Testis (tissue), 2 donors: ENCODE results near the gene PSMB4.
"Not testable (repeated sequence)": the region's sequence is repeated elsewhere in the genome, so short reads cannot be mapped to it uniquely, and the experiment has no call there.

Source experiments
- CTCF ChIP-seq, 3 experiments: fragments of 450-650 bp in 2 of 3; fragments of 200-600 bp in 1 of 3; sonication (generic) in 1 of 3; IDR thresholded peaks; one replicate each; pipeline ENCODE4 v1.5.1; 2016 to 2019; ENCODE audit warnings: antibody characterized with exemption in 3 of 3, mild to moderate bottlenecking in 2 of 3, moderate library complexity in 1 of 3
- POLR2A ChIP-seq: fragments of 450-650 bp; IDR thresholded peaks from one replicate; pipeline ENCODE4 v1.6.1; 2017; ENCODE audit warnings: antibody characterized with exemption, mild to moderate bottlenecking, moderate library complexity

GRCh38 chr1:151396265-151396664 is 3.1 kb upstream of the PSMB4 start:
- not testable (repeated sequence) for TF ChIP-seq POLR2A; CTCF (IDR thresholded peaks at IDR 0.05)
